Eye (tissue), 1 donor: ENCODE results near the gene PACRG.
"Not testable (repeated sequence)": the region's sequence is repeated elsewhere in the genome, so short reads cannot be mapped to it uniquely, and the experiment has no call there.

Experiments
- DNase-seq: peaks from one replicate; pipeline ENCODE4 v3.0.0-alpha.2; 2015

The PACRG gene

DNA sequence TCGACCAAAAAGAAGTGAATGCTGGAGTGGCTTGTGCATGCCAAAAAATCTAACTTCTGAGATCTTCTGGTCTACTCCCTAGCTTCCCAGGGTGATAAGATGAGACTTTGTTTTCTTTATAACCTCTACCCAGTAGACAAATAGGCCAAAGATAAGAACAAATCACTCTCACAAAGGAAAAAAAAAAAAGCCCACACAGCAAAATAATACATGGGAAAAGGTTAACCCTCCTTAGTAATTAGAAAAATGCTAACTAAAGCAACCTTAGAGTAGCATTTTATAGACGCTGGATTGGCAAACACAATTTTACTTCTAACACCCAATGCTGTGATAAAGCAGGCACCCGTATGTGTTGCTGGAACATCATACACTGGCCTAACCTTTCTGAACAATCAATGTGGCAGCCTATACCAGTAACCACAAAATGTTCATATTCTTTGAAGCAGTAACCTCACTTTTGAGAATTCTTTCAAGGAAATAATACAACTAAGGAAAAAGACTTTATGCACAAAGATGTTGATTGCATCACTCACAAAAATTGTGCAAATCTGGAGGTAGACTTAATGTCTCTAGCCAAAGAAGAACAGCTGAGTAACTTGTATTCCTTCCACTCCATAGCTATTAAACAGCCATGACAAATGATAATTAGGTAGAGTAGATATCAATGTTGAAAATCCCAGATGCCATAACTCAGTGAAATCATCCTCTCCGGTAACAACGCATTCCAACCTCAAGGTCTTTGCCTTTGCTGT, 570.5 kb downstream of the PACRG start:
- DNase-seq, result no peak

DNA sequence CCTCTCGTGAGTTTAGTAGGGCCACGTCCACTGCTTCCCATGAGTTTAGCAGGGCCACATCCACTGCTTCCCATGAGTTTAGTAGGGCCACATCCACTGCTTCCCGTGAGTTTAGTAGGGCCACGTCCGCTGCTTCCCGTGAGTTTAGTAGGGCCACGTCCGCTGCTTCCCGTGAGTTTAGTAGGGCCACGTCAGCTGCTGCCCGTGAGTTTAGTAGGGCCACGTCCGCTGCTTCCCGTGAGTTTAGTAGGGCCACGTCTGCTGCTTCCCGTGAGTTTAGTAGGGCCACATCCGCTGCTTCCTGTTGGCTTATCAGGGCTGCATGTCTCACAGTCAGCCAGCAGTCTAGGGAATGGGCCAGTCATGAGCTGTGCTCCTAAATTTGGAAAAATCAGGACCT, 573.1 kb downstream of the PACRG start:
- DNase-seq, result no peak

- DNase-seq, result peak; percentile 46
Measured at GRCh38 chr6:163301726-163302635, 574.2 kb downstream of the PACRG start.

DNA sequence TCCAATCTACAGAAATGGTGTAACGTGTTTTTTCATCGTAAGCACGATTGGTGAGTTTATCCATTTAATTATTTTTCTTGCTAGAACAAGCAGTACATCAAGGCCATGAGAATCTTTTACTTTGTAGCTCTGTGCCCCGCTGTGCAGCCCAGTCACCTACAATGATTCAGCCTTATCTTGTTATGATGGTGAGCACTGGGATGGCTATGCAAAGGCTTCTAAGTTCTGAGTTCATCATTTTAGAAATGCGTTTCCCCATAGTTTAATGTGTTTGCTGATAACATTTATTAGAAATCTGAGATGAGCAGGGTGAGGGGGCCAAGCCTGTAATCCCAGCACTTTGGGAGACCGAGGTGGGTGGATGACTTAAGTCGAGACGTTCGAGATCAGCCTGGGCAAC, 575.0 kb downstream of the PACRG start:
- no peak for DNase-seq

GRCh38 chr6:163306000-163306399, 578.2 kb downstream of the PACRG start:
- DNase-seq, result no peak

- no peak for DNase-seq
Measured at GRCh38 chr6:163308629-163309440, 581.1 kb downstream of the PACRG start.

- no peak for DNase-seq
Measured at GRCh38 chr6:163309491-163310026, 581.8 kb downstream of the PACRG start.

- DNase-seq, result no peak
Measured at GRCh38 chr6:163310096-163310972, 582.6 kb downstream of the PACRG start.

DNA sequence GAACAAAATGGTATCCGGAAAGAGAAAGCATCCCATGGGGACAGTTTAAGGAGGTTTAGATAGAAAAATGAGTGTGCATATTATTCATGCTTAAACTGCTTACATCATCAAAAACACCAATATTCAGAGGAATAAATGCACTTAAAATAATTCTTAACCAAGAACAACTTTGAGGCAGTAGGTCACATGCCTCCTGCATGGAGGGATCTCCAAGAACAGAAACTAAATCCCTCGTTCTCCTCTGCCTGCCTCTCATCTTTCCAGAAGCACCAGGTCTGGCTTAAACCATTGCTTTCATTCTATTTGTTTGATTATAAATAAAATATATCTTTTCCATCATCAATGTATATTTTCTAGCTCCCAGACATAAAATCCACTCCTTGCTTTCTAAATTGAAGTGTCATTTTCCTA, 583.2 kb downstream of the PACRG start:
- no peak for DNase-seq

GRCh38 chr6:163311830-163312229, 584.1 kb downstream of the PACRG start:
- DNase-seq, result no peak

- DNase-seq, result no peak
Measured at GRCh38 chr6:163313566-163313965, 585.8 kb downstream of the PACRG start.

DNA sequence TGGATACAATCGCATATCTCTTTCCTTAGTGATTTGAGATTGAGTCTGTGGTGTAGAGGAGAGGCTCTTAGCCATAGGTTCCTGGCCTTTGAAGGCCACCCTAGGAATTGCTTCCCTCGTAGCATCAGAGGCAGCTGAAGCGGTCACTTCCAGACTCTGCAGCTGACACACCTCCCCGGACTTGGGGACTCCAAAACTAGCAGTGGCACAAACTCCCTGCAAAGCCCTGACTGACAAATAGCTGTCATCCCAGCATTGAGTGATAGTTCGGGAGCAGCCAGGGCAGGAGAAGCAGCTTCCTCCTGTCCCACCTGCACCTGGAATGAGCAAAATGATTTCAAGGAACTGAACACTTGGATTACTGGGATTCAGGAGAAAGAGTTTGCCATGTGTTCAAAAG, 586.2 kb downstream of the PACRG start:
- no peak for DNase-seq

DNA sequence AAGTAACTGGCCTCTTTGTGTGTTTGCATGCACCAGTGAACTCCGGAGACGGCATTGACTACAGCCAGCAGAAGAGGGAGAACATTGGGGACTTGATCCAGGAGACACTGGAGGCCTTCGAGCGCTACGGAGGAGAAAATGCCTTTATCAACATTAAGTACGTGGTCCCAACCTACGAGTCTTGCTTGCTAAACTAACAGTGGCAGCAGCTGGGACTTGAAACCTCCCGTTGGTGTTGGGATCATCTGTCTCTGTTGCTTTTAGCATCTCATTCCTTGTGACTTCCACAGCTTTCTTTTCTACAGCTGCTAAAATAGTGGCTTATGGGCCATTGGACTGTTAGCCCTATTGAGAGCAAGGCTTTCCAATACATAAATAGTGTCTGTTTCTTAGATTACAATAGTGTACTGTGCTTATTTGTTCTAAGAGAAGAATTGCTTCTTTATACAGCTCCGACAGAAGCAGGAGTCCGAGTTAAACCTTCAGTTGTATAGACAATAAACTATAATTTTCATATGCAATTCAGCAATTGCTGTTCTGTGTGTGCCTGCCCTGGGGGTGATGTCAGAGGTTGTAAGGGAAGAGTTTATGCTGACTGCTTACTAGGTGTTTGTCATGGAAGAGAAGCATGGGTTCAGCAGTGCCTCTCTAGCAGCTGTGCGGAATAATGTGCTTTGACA, 587.2 kb downstream of the PACRG start:
- peak; percentile 66 for DNase-seq

DNA sequence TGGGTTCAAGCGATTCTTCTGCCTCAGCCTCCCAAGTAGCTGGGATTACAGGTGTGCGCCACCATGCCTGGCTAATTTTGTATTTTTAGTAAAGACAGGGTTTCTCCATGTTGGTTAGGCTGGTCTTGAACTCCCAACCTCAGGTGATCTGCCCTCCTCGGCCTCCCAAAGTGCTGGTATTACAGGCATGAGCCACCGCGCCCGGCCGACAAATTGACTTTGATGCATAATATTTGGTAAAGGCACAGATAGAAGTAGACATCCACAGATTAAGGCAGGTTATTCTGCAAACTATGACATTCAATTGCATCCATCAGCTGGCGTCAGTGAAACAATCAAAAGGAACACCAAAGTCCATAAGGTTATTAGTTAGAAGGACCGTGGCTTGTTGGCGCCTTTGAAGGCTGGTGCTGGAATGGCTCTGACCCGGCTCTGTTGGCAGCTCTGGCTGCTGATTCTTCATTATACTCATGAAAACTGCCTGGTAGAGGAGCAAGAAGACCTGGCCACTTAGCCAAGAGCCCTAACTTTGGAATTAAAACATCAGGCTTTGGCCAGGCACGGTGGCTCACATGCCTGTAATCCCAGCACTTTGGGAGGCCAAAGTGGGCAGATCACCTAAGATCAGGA, 589.2 kb downstream of the PACRG start:
- not testable (repeated sequence) for DNase-seq

GRCh38 chr6:163318071-163318786, 590.5 kb downstream of the PACRG start:
- DNase-seq, result no peak

DNA sequence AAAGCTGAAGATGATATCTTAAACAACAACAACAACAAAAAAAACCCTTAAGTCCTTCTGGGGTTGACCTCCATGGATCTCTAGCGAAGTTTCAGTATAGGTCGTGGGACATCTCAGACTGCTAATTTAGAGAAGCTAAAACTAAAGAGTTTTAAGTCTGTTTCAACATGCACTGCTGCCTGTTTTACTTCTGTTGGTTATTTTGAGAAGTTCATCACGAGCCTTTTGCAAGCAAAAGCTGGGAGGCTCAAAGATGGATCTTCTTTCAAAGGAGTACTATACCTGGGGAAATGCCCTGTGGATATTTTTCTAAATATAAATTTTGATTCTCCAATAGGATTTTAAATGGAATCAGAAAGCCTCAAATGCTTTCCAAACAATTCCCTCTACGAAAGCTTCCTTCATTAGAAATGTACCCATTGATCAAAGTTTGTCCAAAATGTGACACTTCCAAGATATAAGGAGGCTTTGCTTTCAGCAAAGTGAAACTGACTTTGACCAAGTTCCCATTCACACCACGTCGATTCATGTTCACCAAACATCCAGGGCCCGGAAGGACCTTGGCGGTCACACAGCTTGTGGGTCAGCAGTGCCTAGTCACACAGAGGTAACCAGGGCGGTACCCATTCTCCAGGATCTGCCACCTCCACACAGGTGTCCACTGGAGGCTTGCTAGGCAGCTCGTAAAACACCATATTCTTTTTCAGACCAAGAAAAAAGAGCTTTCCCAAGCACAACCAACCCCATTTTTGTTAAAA, 592.0 kb downstream of the PACRG start:
- DNase-seq, result no peak

GRCh38 chr6:163320402-163320801, 592.6 kb downstream of the PACRG start:
- no peak for DNase-seq

DNA sequence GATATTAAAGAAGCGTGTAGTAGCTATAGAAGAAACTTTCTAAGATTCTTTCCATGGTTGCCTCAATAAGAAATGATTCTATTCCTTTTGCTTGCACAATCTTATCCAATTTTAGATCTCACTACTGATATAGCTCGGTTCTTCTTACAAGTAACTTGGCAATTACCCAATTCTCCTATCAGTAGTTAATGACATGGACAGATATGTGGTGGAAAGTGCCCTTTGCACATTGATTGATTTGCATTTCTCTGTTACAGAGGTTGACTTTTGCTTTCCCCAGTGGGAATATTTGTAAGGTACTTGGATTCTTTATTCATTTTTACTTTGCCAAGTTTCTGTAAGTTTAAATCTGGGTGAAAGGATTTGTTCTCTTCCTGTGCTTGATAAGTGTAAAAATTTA, 593.0 kb downstream of the PACRG start:
- no peak for DNase-seq

DNA sequence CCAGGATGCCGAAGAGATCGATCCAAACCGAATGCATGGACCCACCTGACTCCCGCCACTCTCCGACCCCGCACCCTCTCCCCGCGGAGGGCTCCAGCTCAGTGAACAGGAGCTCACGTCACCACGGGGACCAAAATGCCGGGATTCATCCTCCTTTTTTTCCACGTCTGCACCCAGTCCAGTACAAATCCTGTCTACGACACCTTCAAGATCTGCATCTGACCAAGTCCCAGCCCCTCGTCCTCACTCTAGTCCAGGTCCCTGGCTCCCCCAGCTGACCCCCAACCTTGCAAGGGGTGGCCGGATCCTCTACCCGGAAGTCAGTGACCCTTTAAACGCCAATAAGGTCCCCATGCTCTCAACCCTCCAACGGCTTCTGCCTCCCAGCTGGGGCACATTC, 593.9 kb downstream of the PACRG start:
- DNase-seq, result no peak
